HG02840 (cell line): Measurements from ENCODE around the gene MOCS1.

Experiments used
- ATAC-seq: cut with Tn5 transposase; IDR thresholded peaks from one replicate; pipeline ENCODE4 v1.9.1; 2021; ENCODE audit warnings: mild to moderate bottlenecking, moderate library complexity, moderate number of reproducible peaks; ENCODE audit not compliant: unreplicated experiment, low FRiP score

MOCS1 gene

GRCh38 chr6:39882531-39882899 is 51.7 kb downstream of the MOCS1 start:
- ATAC-seq = no peak

GRCh38 chr6:39881851-39882530 is 52.3 kb downstream of the MOCS1 start:
- no peak for ATAC-seq

- no peak for ATAC-seq
Measured at GRCh38 chr6:39880594-39880993, 53.7 kb downstream of the MOCS1 start.

- ATAC-seq = no peak
Measured at GRCh38 chr6:39879535-39879934, 54.7 kb downstream of the MOCS1 start.

GRCh38 chr6:39876826-39877225 is 57.4 kb downstream of the MOCS1 start:
- ATAC-seq = no peak

- ATAC-seq = no peak
Measured at GRCh38 chr6:39876111-39876510, 58.2 kb downstream of the MOCS1 start.

GRCh38 chr6:39873439-39873838 is 60.8 kb downstream of the MOCS1 start:
- ATAC-seq = no peak

- ATAC-seq = no peak
Measured at GRCh38 chr6:39870950-39871349, 63.3 kb downstream of the MOCS1 start.

- ATAC-seq = no peak
Measured at GRCh38 chr6:39867592-39867991, 66.7 kb downstream of the MOCS1 start.

- no peak for ATAC-seq
Measured at GRCh38 chr6:39865011-39865888, 69.0 kb downstream of the MOCS1 start.

GRCh38 chr6:39861663-39862062 is 72.6 kb downstream of the MOCS1 start:
- ATAC-seq = no peak

- no peak for ATAC-seq
Measured at GRCh38 chr6:39859025-39859424, 75.2 kb downstream of the MOCS1 start.

- ATAC-seq = no peak
Measured at GRCh38 chr6:39855356-39855995, 78.8 kb downstream of the MOCS1 start.
